Motor neuron (in vitro differentiated cells): ENCODE results near the gene DMRTC1. TPM values are rescaled to one million over a fixed set of nuclear protein-coding genes. Genes with fewer than 3 reads are reported as not detected.
A peak's percentile ranks its signal among the peaks of the same experiment; 100 is the strongest.
"Not testable (repeated sequence)": the region's sequence is repeated elsewhere in the genome, so short reads cannot be mapped to it uniquely, and the experiment has no call there.

Experiments
- ATAC-seq, 8 experiments: fragments of 200-7000 bp; cut with Tn5 transposase; replicated peaks in 6 of 8; 2 replicates each; pipeline ENCODE4 v1.8.0; 2021; ENCODE audit warnings: mild to moderate bottlenecking in 8 of 8, moderate library complexity in 8 of 8
- H3K27ac ChIP-seq, 2 donors: fragments of 250-450 bp; sonication (Bioruptor Pico); 2 replicates each; pipeline ENCODE4 v1.9.0; 2021; ENCODE audit warnings: antibody characterized with exemption in 2 of 2, mild to moderate bottlenecking in 2 of 2, moderate library complexity in 1 of 2
- H3K4me1 ChIP-seq, 2 donors: fragments of 250-450 bp; sonication (Bioruptor Pico); replicated peaks in 1 of 2; 2 replicates each; pipeline ENCODE4 v1.6.1; 2021; ENCODE audit warnings: antibody characterized with exemption in 2 of 2, mild to moderate bottlenecking in 2 of 2, moderate library complexity in 1 of 2
- H3K4me3 ChIP-seq, 5 donors: fragments of 250-450 bp; sonication (Bioruptor Pico); 2 replicates each; pipeline ENCODE4 v1.9.0; 2021; ENCODE audit warnings: antibody characterized with exemption in 5 of 5, mild to moderate bottlenecking in 5 of 5, moderate library complexity in 4 of 5
- WGBS, 10 experiments: fragments of 450-650 bp; shearing (Covaris generic); methylation state at CpG; one replicate each; pipeline ENCODE4 v1.0.0; 2022; 5-methylcytosine and 5-hydroxymethylcytosine counted together
- in situ Hi-C, 9 experiments: fragments of 400-800 bp; cut with MboI; loops; one replicate each; pipeline ENCODE4 v1.15.0; 2021; ENCODE audit warnings: low sequenced_read_pairs in 9 of 9, low pct_unique_long_range_greater_than_20kb in 2 of 9; ENCODE audit not compliant: unreplicated experiment in 9 of 9
- total RNA-seq, 8 experiments: library from RNA; unstranded; fragments of 300-600 nt; gene quantifications; 2 replicates each; pipeline versions ENCODE4 v1.2.3 to v1.2.4, GENCODE V29; 2022

DMRTC1 gene
- under 1 TPM in 3 of 8 experiments, not detected in 5; 0.19 to 0.63 (median 0.23) TPM for total RNA-seq

- H3K4me3 ChIP-seq, H3K27ac ChIP-seq, in situ Hi-C loops, H3K4me1 ChIP-seq: not testable (repeated sequence)
- ATAC-seq, result peak in 7 of 8 experiments; percentile 32 to 95 (median 92)
- WGBS, 10 experiments, result no CpG with 5 or more reads among the region's 15 CpGs
Measured at GRCh38 chrX:72943819-72944169, at the start of gene DMRTC1. Gene DMRTC1 (minus strand): TSS chrX:72943837. CDS start chrX:72875694, 68,143 bp downstream.

- no CpG with 5 or more reads among the region's 5 CpGs for WGBS, 10 experiments
- ATAC-seq, H3K4me3 ChIP-seq, H3K27ac ChIP-seq, H3K4me1 ChIP-seq, in situ Hi-C loops: not testable (repeated sequence)
Measured at GRCh38 chrX:72980894-72981469, 37.3 kb upstream of the DMRTC1 start.

GRCh38 chrX:72974885-72975284 is 31.2 kb upstream of the DMRTC1 start:
- peak in 2 of 8 experiments; percentile 57 to 63 for ATAC-seq
- H3K27ac ChIP-seq, H3K4me1 ChIP-seq, in situ Hi-C loops, H3K4me3 ChIP-seq: not testable (repeated sequence)
- no CpG with 5 or more reads among the region's 7 CpGs for WGBS, 10 experiments

- H3K4me3 ChIP-seq, in situ Hi-C loops, H3K4me1 ChIP-seq, H3K27ac ChIP-seq, ATAC-seq: not testable (repeated sequence)
- no CpG with 5 or more reads among the region's 5 CpGs for WGBS, 10 experiments
Measured at GRCh38 chrX:72971859-72972258, 28.2 kb upstream of the DMRTC1 start.

- H3K4me3 ChIP-seq, in situ Hi-C loops, H3K27ac ChIP-seq, H3K4me1 ChIP-seq: not testable (repeated sequence)
- no CpG with 5 or more reads among the region's 9 CpGs for WGBS, 10 experiments
- peak in 2 of 8 experiments; percentile 25 to 35 for ATAC-seq
Measured at GRCh38 chrX:72959971-72960370, 16.3 kb upstream of the DMRTC1 start.

- H3K27ac ChIP-seq, H3K4me1 ChIP-seq, H3K4me3 ChIP-seq, in situ Hi-C loops: not testable (repeated sequence)
- no CpG with 5 or more reads among the region's 44 CpGs for WGBS, 10 experiments
- ATAC-seq, result peak in 6 of 8 experiments; percentile 80 to 90 (median 86)
Measured at GRCh38 chrX:72943035-72943818, 410 bp downstream of the DMRTC1 start.

GRCh38 chrX:72942272-72942671 is 1.4 kb downstream of the DMRTC1 start:
- H3K27ac ChIP-seq, ATAC-seq, H3K4me3 ChIP-seq, in situ Hi-C loops, H3K4me1 ChIP-seq: not testable (repeated sequence)
- no CpG with 5 or more reads among the region's 6 CpGs for WGBS, 10 experiments

GRCh38 chrX:72937906-72938305 is 5.7 kb downstream of the DMRTC1 start, which contains the start of gene FAM236A:
Gene FAM236A (plus strand): TSS chrX:72938206. CDS start chrX:72938263, 57 bp downstream.
- H3K4me1 ChIP-seq, H3K4me3 ChIP-seq, in situ Hi-C loops, ATAC-seq, H3K27ac ChIP-seq: not testable (repeated sequence)
- WGBS, 10 experiments, result no CpG with 5 or more reads among the region's 15 CpGs

GRCh38 chrX:72936882-72937455 is 6.7 kb downstream of the DMRTC1 start:
- WGBS, 10 experiments, result no CpG with 5 or more reads among the region's 8 CpGs
- H3K27ac ChIP-seq, H3K4me1 ChIP-seq, ATAC-seq, H3K4me3 ChIP-seq, in situ Hi-C loops: not testable (repeated sequence)

- WGBS, 10 experiments, result no CpG with 5 or more reads among the region's 7 CpGs
- in situ Hi-C loops, H3K27ac ChIP-seq, H3K4me3 ChIP-seq, H3K4me1 ChIP-seq: not testable (repeated sequence)
- peak in 4 of 8 experiments; percentile 39 to 63 (median 44) for ATAC-seq
Measured at GRCh38 chrX:72936455-72936854, 7.2 kb downstream of the DMRTC1 start.

- WGBS, 10 experiments, result no CpG with 5 or more reads among the region's 1 CpG
- in situ Hi-C loops, H3K27ac ChIP-seq, ATAC-seq, H3K4me1 ChIP-seq, H3K4me3 ChIP-seq: not testable (repeated sequence)
Measured at GRCh38 chrX:72932283-72932682, 11.4 kb downstream of the DMRTC1 start.

- H3K4me1 ChIP-seq, H3K27ac ChIP-seq, in situ Hi-C loops, H3K4me3 ChIP-seq, ATAC-seq: not testable (repeated sequence)
- WGBS, 10 experiments, result no CpG with 5 or more reads among the region's 5 CpGs
Measured at GRCh38 chrX:72916096-72916495, 27.5 kb downstream of the DMRTC1 start.

GRCh38 chrX:72912315-72912714 is 31.3 kb downstream of the DMRTC1 start, which contains the start of gene FAM236C:
Gene FAM236C (plus strand): TSS chrX:72912615. CDS start chrX:72912715, 100 bp downstream.
- H3K4me1 ChIP-seq, H3K4me3 ChIP-seq, in situ Hi-C loops, ATAC-seq, H3K27ac ChIP-seq: not testable (repeated sequence)
- WGBS, 10 experiments, result no CpG with 5 or more reads among the region's 13 CpGs
